ENCODE results near the gene TLE2. TPM values are rescaled to one million over a fixed set of nuclear protein-coding genes. Genes with fewer than 3 reads are reported as not detected.

Gene TLE2
- total and polyA plus RNA-seq, 2 donors (not counting 3 experiments of a cell fraction or from before 2014, with no cell fraction given) = 32.0 to 38.8 TPM

- H3K9me3 ChIP-seq (replicated peaks; ENCODE audit: control insufficient read depth, insufficient read depth, low read length) = no peaks in the 10 kb centered on the region
- H3K36me3 ChIP-seq (ENCODE audit: control insufficient read depth in 2 of 2, extremely low read depth in 1 of 2, insufficient read depth in 2 of 2, low read length in 2 of 2) = no peaks in the 10 kb centered on the region
- H3K4me1 ChIP-seq (ENCODE audit: control insufficient read depth, extremely low read depth, insufficient read depth, low read length) = peaks cover 30% of the 10 kb centered on the region
- H3K4me3 ChIP-seq (replicated peaks in 1 of 3; ENCODE audit: insufficient read depth in 1 of 3, low read depth in 1 of 3, low read length in 3 of 3) = no peak overlapping the region
- BruUV-seq (replicated peaks) = no TSS peak
- no peaks in the 10 kb centered on the region for H3K27me3 ChIP-seq (ENCODE audit: control insufficient read depth in 2 of 2, insufficient read depth in 2 of 2, low read length in 2 of 2)
- dilution Hi-C loops (cut with MboI; ENCODE audit: extremely low pct_ligation_motif_present, low sequenced_read_pairs) (no loop called here), intact Hi-C loops (cut with micrococcal nuclease) (no loop called here)
- no peak overlapping the region for H3K27ac ChIP-seq (ENCODE audit: insufficient read depth, low read depth, low read length)
- no peaks in the 10 kb centered on the region for H3K79me2 ChIP-seq (ENCODE audit: control insufficient read depth, insufficient read depth, low read length)
- POLR2A ChIA-PET = no interaction called here
- TF ChIP-seq FOS (IDR thresholded peaks at IDR 0.05; ENCODE audit: borderline replicate concordance, insufficient read depth, low read length) = no peak
- no peak for TF ChIP-seq EZH2 (IDR thresholded peaks at IDR 0.05; ENCODE audit: borderline replicate concordance, low read depth, low read length, severe bottlenecking)
- TF ChIP-seq MAX (IDR thresholded peaks at IDR 0.05; ENCODE audit: insufficient read depth, insufficient read length) = no peak
- no peak for TF ChIP-seq POLR2AphosphoS5 (IDR thresholded peaks at IDR 0.05; ENCODE audit: insufficient read depth, low read depth, low read length)
- TF ChIP-seq JUN (IDR thresholded peaks at IDR 0.05; ENCODE audit: borderline replicate concordance, insufficient read depth, insufficient read length, low read depth) = no peak
- TF ChIP-seq POLR2A (IDR thresholded peaks at IDR 0.05; ENCODE audit: low read depth, low read length) = no peak
- no peak for TF ChIP-seq MYC (IDR thresholded peaks at IDR 0.05; ENCODE audit: low read depth, low read length)
- no peak for TF ChIP-seq CTCF (IDR thresholded peaks at IDR 0.05; ENCODE audit: extremely low read depth in 1 of 2, insufficient read depth in 1 of 2, low read depth in 1 of 2, low read length in 2 of 2)
- no peak for TF ChIP-seq GATA2 (IDR thresholded peaks at IDR 0.05; ENCODE audit: insufficient read depth, insufficient read length, low read depth, low read length)
- no peaks in the 10 kb centered on the region for H4K20me1 ChIP-seq (replicated peaks; ENCODE audit: control insufficient read depth, extremely low read depth, insufficient read depth, low read length)
- no peak overlapping the region for H2AFZ ChIP-seq (ENCODE audit: low read depth, low read length)
- FAIRE-seq = no peak
- CTCF ChIA-PET = interaction anchor here (4.0 kb wide), 1 partner anchor 28 kb away, joined by 22 read pairs; no protein-coding TSS in a partner anchor
- H3K9ac ChIP-seq (replicated peaks; ENCODE audit: extremely low read depth, insufficient read depth, low read length) = no peak overlapping the region
- no peak overlapping the region for H3K4me2 ChIP-seq (ENCODE audit: insufficient read depth, low read length)
- H3K9me1 ChIP-seq (replicated peaks; ENCODE audit: control insufficient read depth, extremely low read depth, insufficient read depth, low read length) = no peaks in the 10 kb centered on the region
- no peak for DNase-seq (ENCODE audit: low read depth, low spot score)
Observed at GRCh38 chr19:2978772-2979171, 50.3 kb downstream of the TLE2 start.

Measured in endothelial cell of umbilical vein (primary cell).